ENCODE measurements around the gene PCBP4. TPM values are rescaled to one million over a fixed set of nuclear protein-coding genes. Genes with fewer than 3 reads are reported as not detected.

The PCBP4 gene
- total RNA-seq, 4 donors from 2014 or later, result 184 to 320 (median 199) TPM

GRCh38 chr3:51966016-51966415, 1.2 kb downstream of the PCBP4 start:
- Histone ChIP-seq H3K9me3 (no peaks in the 10 kb centered on the region), H3K36me3 (no peaks in the 10 kb centered on the region), H3K27ac (peak overlapping the region; percentile 90 to 100 (median 94)), H3K27me3 (no peaks in the 10 kb centered on the region), H3K4me3 (peak overlapping the region; percentile 64 to 85 (median 76)), H3K4me1 (peaks cover 62 to 73% of the 10 kb centered on the region in 2 donors)
- in situ Hi-C loops (cut with MboI; ENCODE audit: low sequenced_read_pairs in 4 of 4), result no loop called here
- TF ChIP-seq POLR2A (IDR thresholded peaks at IDR 0.05) (no peak), CTCF (IDR thresholded peaks at IDR 0.05 in 4 of 5, conservative IDR thresholded peaks at IDR 0.05 in 1 of 5) (no peak)
- ATAC-seq (no peak), DNase-seq (no peak)
- intact Hi-C loops (cut with DNase I; ENCODE audit: low total_unique reads), result loop anchor here (5.0 kb wide), 1 partner anchor 1196 kb away; the partner anchor contains the start of gene PRKCD

DNA sequence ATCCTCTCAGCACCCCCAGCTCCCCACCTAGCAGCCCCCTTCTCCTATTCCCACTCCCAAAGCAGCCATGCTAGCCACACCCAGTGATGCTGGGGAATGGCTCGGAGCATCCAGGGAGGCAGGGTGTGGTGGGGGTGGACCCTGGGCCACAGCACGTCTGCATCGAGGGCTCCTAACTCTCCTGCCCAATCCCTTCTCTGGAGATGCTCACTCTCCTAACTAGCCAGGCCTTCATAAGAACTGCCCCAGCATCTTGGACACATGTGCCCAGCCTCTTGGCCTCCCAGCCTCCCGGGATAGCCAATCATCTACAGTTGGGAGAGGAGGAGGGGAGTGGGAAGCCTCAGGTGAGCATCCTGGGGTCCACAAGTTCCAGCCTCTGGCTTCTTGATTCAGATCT, 2.7 kb downstream of the PCBP4 start:
- TF ChIP-seq CTCF (IDR thresholded peaks at IDR 0.05 in 4 of 5, conservative IDR thresholded peaks at IDR 0.05 in 1 of 5), result no peak
- no peak for TF ChIP-seq POLR2A (IDR thresholded peaks at IDR 0.05)

DNA sequence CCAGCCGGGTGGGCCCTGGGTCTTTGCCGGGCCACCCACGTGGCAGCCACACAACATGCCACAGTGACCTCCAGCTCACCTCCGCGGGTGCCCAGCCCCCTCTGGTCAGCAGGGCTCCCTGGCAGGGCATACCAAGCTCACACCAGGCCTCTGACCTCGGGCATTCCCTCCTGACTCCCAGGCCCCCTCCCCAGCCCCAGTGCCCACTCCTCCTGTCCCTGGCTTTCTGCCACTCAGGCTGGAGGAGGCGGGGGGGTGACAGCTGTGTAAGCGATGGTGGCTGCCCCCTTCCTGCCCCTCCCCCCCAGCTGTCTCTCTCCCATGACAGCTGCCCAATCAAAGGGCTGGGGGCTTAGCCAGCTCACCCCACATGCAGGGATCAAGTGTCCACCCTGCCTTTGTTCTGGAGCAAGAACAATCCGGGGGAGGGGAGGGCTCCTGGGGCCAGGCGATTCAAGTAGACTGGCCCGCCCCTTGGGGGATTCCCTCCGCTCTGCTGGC, 3.3 kb downstream of the PCBP4 start:
- intact Hi-C loops (cut with DNase I; ENCODE audit: low total_unique reads), result no loop called here

More for the DNA sequence above, 2.7 kb downstream of the PCBP4 start:
- no peaks in the 10 kb centered on the region for H3K9me3 ChIP-seq
- no peak overlapping the region for H3K4me3 ChIP-seq
- H3K27ac ChIP-seq, result peak overlapping the region; percentile 90 to 100 (median 94)
- intact Hi-C loops (cut with DNase I; ENCODE audit: low total_unique reads) (no loop called here), in situ Hi-C loops (cut with MboI; ENCODE audit: low sequenced_read_pairs in 4 of 4) (no loop called here)
- ATAC-seq (no peak), DNase-seq (no peak)
- H3K4me1 ChIP-seq, result peaks cover 62 to 68% of the 10 kb centered on the region in 2 donors
- peaks cover 0 to 12% of the 10 kb centered on the region in 2 donors for H3K36me3 ChIP-seq
- no peaks in the 10 kb centered on the region for H3K27me3 ChIP-seq

DNA sequence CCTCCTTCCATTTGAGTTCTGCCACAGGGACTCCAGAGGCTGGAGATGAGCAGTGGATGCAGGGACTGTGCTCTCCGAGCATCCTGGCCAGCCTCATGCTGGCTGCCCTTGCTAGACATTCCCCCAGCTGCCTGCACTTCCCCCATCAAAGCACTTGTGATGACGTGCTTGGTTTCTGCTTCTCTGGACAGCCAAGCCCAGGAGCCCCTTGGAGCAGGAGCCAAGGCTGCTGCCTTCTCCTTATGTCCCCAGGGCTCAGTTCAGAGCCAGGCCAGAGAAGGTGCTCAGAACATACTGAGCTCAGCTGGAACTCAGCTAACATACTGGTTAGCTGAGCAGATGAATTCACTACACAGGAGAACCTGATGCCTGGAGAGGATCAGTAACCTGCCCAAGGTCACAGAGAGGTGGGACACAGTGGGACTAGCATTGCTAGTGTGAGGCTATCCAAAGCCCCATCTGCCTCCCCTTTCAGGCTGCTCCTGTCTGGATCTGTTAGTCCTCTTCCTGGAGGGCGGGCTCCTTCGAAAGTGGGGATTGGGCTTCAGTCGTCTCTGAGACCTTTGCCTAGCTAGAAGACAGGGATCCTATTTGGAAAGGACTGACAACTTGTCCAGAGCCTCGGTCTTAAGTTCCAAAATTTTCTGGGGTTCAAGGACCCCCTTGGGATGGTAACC, 4.3 kb downstream of the PCBP4 start:
- TF ChIP-seq CTCF (IDR thresholded peaks at IDR 0.05 in 4 of 5, conservative IDR thresholded peaks at IDR 0.05 in 1 of 5) (no peak), POLR2A (IDR thresholded peaks at IDR 0.05) (no peak)
- H3K4me3 ChIP-seq, result no peak overlapping the region
- peaks cover 55 to 65% of the 10 kb centered on the region in 2 donors for H3K4me1 ChIP-seq
- H3K27ac ChIP-seq, result peak overlapping the region; percentile 90 to 100 (median 94)
- ATAC-seq, result peak in 1 of 2 donors; percentile 11
- DNase-seq, result peak in 1 of 2 donors; percentile 54
- H3K27me3 ChIP-seq, result no peaks in the 10 kb centered on the region
- in situ Hi-C loops (cut with MboI; ENCODE audit: low sequenced_read_pairs in 4 of 4), result no loop called here
- peaks cover 0 to 27% of the 10 kb centered on the region in 2 donors for H3K36me3 ChIP-seq
- intact Hi-C loops (cut with DNase I; ENCODE audit: low total_unique reads), result no loop called here
- H3K9me3 ChIP-seq, result no peaks in the 10 kb centered on the region

More for the DNA sequence above, 3.3 kb downstream of the PCBP4 start:
- TF ChIP-seq CTCF (IDR thresholded peaks at IDR 0.05 in 4 of 5, conservative IDR thresholded peaks at IDR 0.05 in 1 of 5), result no peak
- TF ChIP-seq POLR2A (IDR thresholded peaks at IDR 0.05), result peak in 1 of 2 donors; percentile 15
- Histone ChIP-seq H3K4me1 (peaks cover 62 to 68% of the 10 kb centered on the region in 2 donors), H3K36me3 (peaks cover 0 to 17% of the 10 kb centered on the region in 2 donors), H3K27ac (peak overlapping the region; percentile 90 to 100 (median 94)), H3K27me3 (no peaks in the 10 kb centered on the region), H3K9me3 (no peaks in the 10 kb centered on the region), H3K4me3 (no peak overlapping the region)
- peak in 1 of 2 donors; percentile 85 for DNase-seq
- ATAC-seq, result peak in 1 of 2 donors; percentile 29
- in situ Hi-C loops (cut with MboI; ENCODE audit: low sequenced_read_pairs in 4 of 4), result no loop called here

Data from gastrocnemius medialis (tissue), 4 donors.